ENCODE measurements around the gene GRM4.

GRM4 gene

DNA sequence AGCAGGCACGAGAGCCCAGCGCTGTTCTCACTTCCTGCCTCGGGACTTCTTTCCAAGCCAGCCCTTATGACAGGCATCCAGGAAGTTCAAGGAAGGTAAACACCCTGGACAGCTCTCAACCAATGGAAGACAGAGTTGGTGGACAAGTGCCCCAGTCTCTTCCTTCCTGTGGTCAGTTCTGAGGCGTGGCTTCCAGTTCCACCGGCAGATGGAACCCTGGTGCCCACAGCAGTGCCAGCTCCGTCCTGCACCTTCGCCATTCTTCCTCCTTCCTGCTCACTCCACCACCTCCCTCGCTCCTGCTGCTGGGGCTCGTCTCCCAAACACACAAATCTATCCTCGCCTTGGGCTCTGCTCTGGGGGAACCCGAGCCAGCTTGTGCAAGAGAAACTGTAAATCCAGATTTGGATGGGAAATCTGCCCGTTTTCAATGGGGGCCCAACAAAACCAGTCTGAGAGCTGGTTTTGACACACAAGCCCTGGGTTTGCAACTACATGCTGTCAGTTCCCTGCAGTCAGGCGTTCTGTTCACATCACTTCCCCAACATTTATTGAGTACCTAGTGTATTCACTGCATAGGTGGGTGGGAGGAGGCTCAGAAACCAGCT is 162.7 kb downstream of the GRM4 start:
- DNase-seq (ENCODE audit: low read depth in 3 of 3, low spot score in 1 of 3): no peak

DNA sequence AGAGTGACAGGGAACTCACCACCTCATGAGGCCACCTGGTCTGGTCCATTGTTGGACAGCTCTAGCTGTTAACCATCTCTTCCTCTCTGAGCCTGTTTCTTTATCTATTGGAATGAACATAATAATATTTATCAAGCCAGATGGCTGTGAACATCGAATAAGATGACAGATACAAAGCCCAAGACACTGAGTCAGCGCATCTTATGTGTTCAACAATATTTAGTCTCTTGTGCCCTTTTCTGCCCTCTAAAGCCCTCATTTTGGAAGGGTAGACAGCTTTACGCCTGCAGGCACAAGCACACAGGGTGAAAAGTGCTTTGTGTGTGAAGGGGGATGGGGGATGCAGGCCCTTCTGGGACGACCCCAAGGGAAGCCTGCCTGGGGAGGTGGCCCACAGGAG is 164.0 kb downstream of the GRM4 start:
- DNase-seq (ENCODE audit: low read depth in 3 of 3, low spot score in 1 of 3): no peak

DNA sequence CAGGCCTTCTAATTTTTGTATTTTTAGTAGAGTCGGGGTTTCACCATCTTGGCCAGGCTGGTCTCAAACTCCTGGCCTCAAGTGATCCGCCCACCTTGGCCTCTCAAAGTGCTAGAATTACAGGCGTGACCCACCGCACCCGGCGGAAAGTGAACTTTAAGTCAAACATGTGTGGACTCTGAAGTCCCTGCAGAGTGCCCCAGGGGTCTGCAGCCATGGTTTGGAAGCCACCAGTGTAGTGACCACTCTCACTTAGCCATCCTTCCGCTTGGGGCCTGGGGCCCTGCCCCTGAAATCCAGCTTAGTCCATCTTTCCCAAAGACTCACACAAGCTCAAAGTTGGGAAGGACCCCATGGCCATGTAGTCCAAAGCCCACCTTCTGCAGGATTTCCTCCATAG is 164.5 kb downstream of the GRM4 start:
- DNase-seq (ENCODE audit: low read depth in 3 of 3, low spot score in 1 of 3): no peak

DNA sequence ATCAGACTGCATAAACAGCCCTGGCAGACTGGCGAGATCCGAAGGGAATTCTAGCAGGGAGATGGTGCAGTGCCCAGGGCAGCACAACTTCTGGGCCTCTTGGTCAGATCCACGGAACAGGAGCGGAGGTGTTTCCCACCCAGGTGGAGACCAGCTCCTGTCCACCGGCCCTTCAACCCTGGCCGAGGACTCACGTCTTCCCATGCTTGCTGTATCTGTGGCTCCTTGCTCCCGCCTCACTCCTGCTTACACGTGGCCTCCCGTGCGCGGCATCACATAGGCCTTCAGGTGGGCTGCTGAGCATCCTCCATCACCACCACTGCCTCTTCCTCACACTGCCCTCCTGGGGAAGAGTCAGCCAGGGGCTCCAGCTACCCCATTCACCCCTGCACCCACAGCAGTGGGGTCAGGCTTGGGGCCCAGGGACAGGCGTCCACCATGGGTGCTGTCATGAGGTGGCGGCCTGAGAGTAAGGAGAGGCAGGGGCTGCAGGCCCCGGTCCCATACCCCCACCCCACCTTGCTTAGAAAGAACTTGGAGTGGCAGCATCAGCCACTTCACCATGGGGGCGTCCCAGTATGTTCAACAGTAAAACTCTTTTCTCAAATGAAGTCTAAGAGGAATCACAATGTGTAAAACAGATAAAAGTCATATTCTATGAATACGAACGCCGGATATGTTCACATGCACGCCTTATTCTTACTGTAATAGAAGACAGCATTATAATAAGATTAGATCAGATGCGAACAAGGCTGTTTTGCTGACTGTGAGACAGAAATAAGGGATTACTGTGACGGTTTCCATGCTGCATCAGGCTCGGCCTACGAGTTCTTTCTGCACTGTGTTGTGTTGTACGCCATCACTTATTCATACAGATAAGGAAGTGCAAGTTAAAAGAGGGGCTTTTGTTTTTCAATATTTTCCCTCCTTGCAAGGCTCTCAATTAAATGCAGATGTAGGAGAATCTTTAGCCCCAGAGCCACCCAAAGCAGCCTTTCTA is 165.4 kb downstream of the GRM4 start:
- DNase-seq (ENCODE audit: low read depth in 3 of 3, low spot score in 1 of 3): no peak

DNA sequence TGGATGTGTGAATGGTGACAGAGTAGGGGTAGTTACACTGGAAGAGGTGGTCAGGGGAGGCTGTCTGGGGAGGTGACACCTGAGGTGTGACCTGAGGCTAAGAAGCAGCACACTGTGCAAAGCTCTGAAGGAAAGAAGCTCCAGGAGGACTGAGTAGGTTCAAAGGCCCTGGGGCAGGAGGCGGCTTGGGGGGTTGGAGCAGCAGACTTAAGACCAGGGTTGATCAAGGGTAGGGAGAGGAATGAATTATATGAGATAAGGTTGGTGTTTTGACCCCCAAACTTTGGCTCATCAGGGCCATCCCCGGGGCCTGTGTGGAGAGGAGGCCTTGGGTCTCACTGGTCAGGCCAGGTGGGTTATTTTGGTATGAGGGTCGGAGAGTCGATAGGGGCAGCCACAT is 166.1 kb downstream of the GRM4 start:
- no peak for DNase-seq (ENCODE audit: low read depth in 3 of 3, low spot score in 1 of 3)

DNA sequence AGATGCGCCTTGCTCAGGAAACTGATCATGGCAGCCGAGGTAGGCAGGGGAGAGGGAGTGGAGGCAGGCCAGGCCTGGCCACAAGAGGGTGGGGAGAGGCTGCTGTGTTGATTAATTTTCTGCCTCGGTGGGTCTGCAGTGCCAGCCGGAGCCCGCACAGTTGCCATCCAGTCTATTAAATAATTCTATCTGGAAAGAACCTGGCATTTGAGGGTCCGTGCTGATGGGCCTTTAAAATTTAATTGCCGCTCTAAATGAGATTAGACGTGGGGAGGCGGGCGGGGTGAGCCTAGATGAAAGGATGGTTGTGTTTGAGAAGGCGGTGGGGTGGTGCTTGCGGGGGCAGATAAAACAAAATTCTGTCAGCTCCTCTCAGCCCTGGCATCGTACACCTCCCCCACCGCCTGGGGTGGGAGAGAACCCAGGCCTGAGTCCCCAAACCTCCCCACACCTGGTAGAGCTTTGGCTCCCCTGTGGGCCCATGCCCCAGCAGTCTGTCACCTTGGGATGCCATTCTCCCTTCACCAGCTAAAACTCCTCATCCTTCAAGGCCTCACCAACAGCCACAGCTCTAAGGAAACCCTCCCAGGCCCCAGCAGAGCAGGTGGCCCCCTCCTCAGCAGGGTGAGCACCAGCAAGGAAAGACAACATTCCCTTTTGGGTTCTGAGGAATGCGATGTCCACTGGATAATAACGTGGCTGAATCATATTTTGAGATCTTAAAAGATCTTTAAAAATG is 167.3 kb downstream of the GRM4 start:
- DNase-seq (ENCODE audit: low read depth in 3 of 3, low spot score in 1 of 3): no peak

DNA sequence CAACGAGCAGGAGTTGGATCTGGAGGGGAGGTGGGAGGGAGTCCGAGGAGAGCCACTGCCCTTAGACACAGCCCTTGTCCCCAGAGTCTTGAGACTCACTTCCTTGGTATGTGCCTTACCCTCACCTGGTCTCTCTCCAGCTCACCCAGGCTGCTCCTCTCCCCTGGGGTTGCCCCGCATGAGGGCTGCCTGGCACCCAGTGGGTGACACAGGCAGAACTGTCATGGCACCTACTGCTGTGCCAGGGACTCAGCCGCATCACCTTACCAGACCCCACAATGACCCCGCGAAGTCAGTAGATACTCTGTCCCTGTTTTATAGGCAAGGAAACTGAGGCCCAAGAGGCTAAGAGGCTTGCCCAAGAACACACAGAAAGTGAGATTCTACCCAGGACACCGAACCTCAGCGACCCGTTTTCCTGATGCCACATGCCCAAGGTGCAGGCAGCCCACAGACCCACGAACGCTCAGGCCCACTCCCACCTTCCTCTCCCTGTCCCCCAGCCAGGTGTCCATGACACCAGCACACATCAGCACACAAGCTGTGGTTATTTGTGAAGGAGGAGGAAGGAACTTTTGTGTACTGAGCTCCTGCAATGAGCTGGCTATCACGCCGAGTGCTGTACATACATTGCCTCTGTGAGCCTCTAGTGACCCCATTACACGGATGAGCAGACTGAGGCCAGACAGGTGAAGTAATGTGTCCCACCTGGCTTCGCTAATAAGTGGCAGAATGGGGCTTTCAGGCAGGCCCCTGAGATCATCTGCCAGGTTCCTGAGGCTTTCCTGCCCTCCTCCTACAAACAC is 168.1 kb downstream of the GRM4 start:
- no peak for DNase-seq (ENCODE audit: low read depth in 3 of 3, low spot score in 1 of 3)

DNA sequence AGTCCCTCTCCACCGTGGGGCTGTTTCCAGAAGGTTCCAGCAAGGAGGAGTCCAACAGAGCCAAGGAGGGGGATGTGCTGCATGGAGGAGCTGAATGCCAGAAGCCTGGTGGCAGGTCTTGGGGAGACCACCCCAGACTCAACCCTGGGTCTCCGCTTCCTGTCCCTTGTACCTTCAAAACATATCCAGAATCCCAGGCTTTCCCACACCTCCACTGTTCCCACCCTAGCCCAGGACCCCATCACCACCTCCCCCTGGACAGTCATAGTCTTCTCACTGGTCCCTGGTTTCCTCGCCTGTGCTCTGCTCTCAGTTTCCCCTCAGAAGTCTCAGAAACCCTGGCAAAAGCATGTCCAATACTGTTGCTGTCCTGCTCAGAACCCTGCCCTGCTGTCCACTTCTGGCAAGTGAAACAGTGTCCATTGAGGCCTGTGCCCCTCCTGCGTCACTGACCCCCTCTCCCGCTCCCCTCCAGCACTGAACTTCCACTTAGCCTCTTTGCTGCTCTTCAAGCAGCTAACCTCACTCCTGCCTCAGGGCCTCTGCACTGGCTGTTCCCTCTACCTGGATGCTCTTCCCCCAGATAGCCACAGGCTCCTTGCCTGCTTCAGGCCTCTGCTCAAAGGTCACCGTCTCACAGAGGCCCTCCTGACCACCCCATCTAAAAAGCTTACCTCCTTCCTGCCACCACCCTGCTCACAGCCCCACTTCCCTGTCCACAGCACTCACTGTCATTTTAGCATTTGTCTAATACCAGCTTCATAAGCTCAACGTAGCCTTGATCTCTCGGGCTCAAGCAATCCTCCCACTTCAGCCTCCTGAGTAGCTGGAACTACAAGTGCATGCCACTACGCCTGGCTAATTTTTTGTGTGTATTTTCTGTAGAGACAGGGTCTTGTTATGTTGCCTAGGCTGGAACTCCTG is 169.2 kb downstream of the GRM4 start:
- DNase-seq (ENCODE audit: low read depth in 3 of 3, low spot score in 1 of 3): no peak

DNA sequence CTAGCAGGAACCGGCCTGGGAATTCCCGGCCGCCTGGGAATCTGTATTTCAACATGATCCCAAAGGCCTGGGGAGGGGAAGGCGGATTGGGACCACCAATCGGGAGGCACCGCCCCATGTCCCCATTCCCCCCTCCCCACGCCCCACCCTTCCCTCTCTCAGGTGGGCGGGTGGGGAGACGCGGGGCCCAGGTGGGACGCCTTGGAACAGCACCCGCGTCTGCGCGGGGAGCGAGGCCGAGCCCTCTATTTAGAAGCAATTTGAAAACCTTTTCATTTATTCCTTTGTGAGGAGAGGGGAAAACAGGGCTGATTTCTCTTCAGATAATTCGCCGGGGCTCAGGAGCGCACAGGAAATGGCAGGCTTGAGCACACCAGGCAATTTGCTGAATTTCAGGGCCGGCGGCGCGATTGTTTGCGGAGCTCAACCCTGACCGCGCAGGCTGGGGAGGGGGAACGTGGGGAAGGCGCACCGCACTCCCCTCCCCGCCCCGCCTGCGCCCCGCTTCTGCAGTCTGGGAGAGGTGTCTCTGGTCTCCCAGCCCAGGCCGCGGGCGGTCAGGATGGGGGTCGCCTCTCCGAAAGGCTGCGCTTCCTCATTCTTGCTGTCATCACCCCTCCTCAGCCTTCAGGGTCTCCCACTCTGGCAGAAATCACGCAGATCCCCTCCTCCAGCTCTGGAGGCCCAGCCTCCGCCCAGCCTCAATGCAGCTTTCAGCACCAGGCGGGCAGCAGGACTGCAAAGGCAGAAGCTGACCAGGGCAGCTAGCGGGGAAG is 170.0 kb downstream of the GRM4 start:
- no peak for DNase-seq (ENCODE audit: low read depth in 3 of 3, low spot score in 1 of 3)

DNA sequence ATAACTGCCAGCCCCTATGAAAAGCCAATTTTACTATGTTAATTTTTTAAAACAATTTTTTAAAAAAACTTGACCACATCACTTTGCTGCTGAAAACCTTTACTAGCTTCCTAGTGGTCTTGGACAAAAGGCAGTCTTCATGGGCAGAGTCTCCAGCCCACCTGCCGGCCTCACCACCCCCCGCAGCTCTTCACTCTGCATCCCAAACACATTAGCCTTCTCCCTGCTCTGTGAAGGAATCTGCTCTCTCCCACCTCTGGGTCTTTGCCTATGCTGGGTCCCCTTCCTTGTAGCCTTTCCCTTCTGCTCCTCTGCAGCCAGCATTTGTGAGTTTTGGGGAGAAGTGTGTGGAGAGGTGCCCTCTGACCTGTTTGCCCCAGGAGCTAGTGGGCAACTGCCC is 171.4 kb downstream of the GRM4 start:
- no peak for DNase-seq (ENCODE audit: low read depth in 3 of 3, low spot score in 1 of 3)

DNA sequence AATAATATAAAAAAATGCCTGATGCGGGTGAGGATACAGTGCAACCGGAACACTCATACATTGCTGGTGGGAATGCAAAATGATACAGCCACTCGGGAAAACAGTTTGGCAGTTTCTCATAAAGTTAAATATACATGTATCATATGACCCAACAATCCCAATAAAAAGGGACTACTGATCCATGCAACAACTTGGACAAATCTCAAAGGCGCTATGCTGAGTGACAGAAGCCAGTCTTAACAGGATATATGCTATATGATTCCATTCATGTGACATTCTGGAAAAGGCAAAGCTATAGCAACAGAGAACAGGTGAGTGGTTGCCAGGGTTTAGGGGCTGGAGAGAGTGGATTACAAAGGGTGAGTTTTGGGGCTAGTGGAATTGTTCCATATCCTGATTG is 171.9 kb downstream of the GRM4 start:
- DNase-seq (ENCODE audit: low read depth in 3 of 3, low spot score in 1 of 3): no peak

DNA sequence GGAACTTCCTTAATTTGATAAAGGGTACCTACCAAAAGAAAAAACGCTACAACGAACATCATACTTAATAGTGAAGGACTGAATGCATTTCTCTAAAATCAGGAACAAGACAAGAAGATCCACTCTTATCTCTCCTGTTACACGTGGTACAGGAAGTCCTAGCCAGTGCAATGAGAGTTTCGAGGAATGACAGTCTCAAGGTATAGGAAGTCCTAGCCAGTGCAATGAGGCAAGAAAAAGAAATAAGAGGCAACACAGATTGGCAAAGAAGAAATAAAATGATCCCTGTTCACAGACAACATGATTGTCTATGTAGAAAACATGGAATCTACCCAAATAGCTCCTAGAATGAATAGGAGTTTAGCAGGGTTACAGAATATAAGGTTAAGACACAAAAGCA is 174.3 kb downstream of the GRM4 start:
- DNase-seq (ENCODE audit: low read depth in 3 of 3, low spot score in 1 of 3): no peak

Data from stimulated activated CD4-positive, alpha-beta T cell treated with anti-CD3 and anti-CD28 coated beads, TNF-alpha, amount 100 ng/mL, for 1 hour (primary cell).